Activated CD4-positive, alpha-beta T cell treated with anti-CD3 and anti-CD28 coated beads, Interleukin-2, amount 10 ng/mL, durations not matched to agents 7 days and 5 days (primary cell): ENCODE results near the gene SUPT7L. TPM values are rescaled to one million over a fixed set of nuclear protein-coding genes. Genes with fewer than 3 reads are reported as not detected.
A peak's percentile ranks its signal among the peaks of the same experiment; 100 is the strongest.
"Not testable (repeated sequence)": the region's sequence is repeated elsewhere in the genome, so short reads cannot be mapped to it uniquely, and the experiment has no call there.

Source experiments
- CTCF ChIA-PET: fragments of 350-600 bp; sonication (Branson Sonifier 250); formaldehyde crosslinking; loops from one replicate; lab custom pipeline; 2021; ENCODE audit warnings: antibody characterized with exemption; lab: Charles Lee
- POLR2A ChIA-PET: fragments of 350-600 bp; sonication (Branson Sonifier 250); formaldehyde crosslinking; loops from one replicate; lab custom pipeline; 2021; ENCODE audit warnings: antibody characterized with exemption; lab: Charles Lee
- DNase-seq: peaks from one replicate; pipeline ENCODE4 v3.0.0-alpha.2; 2020
- H3K27ac Mint-ChIP-seq: one replicate; pipeline ENCODE4 v1.8.0; 2021; ENCODE audit warnings: mild to moderate bottlenecking, moderate library complexity, mixed read lengths
- H3K27me3 Mint-ChIP-seq: one replicate; pipeline ENCODE4 v1.8.0; 2021; ENCODE audit warnings: mixed read lengths
- H3K36me3 Mint-ChIP-seq: one replicate; pipeline ENCODE4 v1.8.0; 2021; ENCODE audit warnings: low read depth, mixed read lengths
- H3K4me1 Mint-ChIP-seq: one replicate; pipeline ENCODE4 v1.8.0; 2021; ENCODE audit warnings: mixed read lengths
- H3K4me3 Mint-ChIP-seq: one replicate; pipeline ENCODE4 v1.8.0; 2021; ENCODE audit warnings: mild to moderate bottlenecking, moderate library complexity, mixed read lengths
- H3K9me3 Mint-ChIP-seq: one replicate; pipeline ENCODE4 v1.8.0; 2021; ENCODE audit warnings: mixed read lengths
- total RNA-seq, 2 experiments: library from RNA; stranded (reverse); gene quantifications; one replicate each; pipeline ENCODE4 v1.2.3, GENCODE V29; 2021

Gene SUPT7L
- total RNA-seq, 2 experiments from 2014 or later = 34.5 to 36.2 TPM

- CTCF ChIA-PET = interaction anchor here (1.7 to 2.0 kb wide), 2 partner anchors 11 to 22 kb away, joined by 6 to 7 read pairs; no protein-coding TSS in a partner anchor
- H3K27me3 Mint-ChIP-seq = peaks cover 1% of the 10 kb centered on the region
- DNase-seq = no peak
- POLR2A ChIA-PET = no interaction called here
- peaks cover 11% of the 10 kb centered on the region for H3K4me1 Mint-ChIP-seq
- no peak overlapping the region for H3K4me3 Mint-ChIP-seq
- no peaks in the 10 kb centered on the region for H3K9me3 Mint-ChIP-seq
- no peak overlapping the region for H3K27ac Mint-ChIP-seq
- no peaks in the 10 kb centered on the region for H3K36me3 Mint-ChIP-seq
Observed at GRCh38 chr2:27705851-27706622, 42.6 kb upstream of the SUPT7L start.

GRCh38 chr2:27704342-27704876 is 41.0 kb upstream of the SUPT7L start:
- CTCF ChIA-PET = interaction anchor here (0.6 to 2.6 kb wide), 18 partner anchors 9 to 1086 kb away, joined by 3 to 21 read pairs (median 4); no protein-coding TSS in a partner anchor
- Mint-ChIP-seq H3K27ac (no peak overlapping the region), H3K27me3 (peaks cover 1% of the 10 kb centered on the region), H3K4me3 (no peak overlapping the region), H3K36me3 (no peaks in the 10 kb centered on the region), H3K4me1 (peaks cover 11% of the 10 kb centered on the region), H3K9me3 (no peaks in the 10 kb centered on the region)
- POLR2A ChIA-PET = interaction anchor here (0.6 kb wide), 1 partner anchor 1178 kb away, joined by 3 read pairs; no protein-coding TSS in a partner anchor
- DNase-seq = no peak

GRCh38 chr2:27703638-27704341 is 40.4 kb upstream of the SUPT7L start:
- ChIA-PET POLR2A (interaction anchor here (0.6 kb wide), 1 partner anchor 1179 kb away, joined by 3 read pairs; no protein-coding TSS in a partner anchor), CTCF (interaction anchor here (0.5 to 2.6 kb wide), 22 partner anchors 9 to 756 kb away, joined by 3 to 21 read pairs (median 3); no protein-coding TSS in a partner anchor)
- H3K4me3 Mint-ChIP-seq = no peak overlapping the region
- peak overlapping the region; percentile 2 for H3K27ac Mint-ChIP-seq
- no peaks in the 10 kb centered on the region for H3K27me3 Mint-ChIP-seq
- no peaks in the 10 kb centered on the region for H3K9me3 Mint-ChIP-seq
- H3K4me1 Mint-ChIP-seq = peaks cover 11% of the 10 kb centered on the region
- peak; percentile 89 for DNase-seq
- H3K36me3 Mint-ChIP-seq = no peaks in the 10 kb centered on the region

- Mint-ChIP-seq H3K9me3 (no peaks in the 10 kb centered on the region), H3K4me3 (no peak overlapping the region), H3K27ac (no peak overlapping the region), H3K4me1 (peaks cover 17% of the 10 kb centered on the region), H3K27me3 (no peaks in the 10 kb centered on the region), H3K36me3 (peaks cover 5% of the 10 kb centered on the region)
- CTCF ChIA-PET = interaction anchor here (1.9 kb wide), 1 partner anchor 19 kb away, joined by 7 read pairs; no protein-coding TSS in a partner anchor
- POLR2A ChIA-PET = no interaction called here
- DNase-seq = no peak
Observed at GRCh38 chr2:27702302-27702701, 38.9 kb upstream of the SUPT7L start.

- Mint-ChIP-seq H3K36me3 (peaks cover 6% of the 10 kb centered on the region), H3K9me3 (no peaks in the 10 kb centered on the region), H3K4me3 (no peak overlapping the region), H3K27ac (no peak overlapping the region), H3K27me3 (no peaks in the 10 kb centered on the region), H3K4me1 (peaks cover 19% of the 10 kb centered on the region)
- POLR2A ChIA-PET = no interaction called here
- CTCF ChIA-PET = interaction anchor here (1.9 kb wide), 1 partner anchor 18 kb away, joined by 7 read pairs; no protein-coding TSS in a partner anchor
- DNase-seq = no peak
Observed at GRCh38 chr2:27701676-27702075, 38.3 kb upstream of the SUPT7L start.

GRCh38 chr2:27697660-27698059 is 34.2 kb upstream of the SUPT7L start:
- Mint-ChIP-seq H3K9me3 (no peaks in the 10 kb centered on the region), H3K27ac (no peak overlapping the region), H3K4me1 (peaks cover 12% of the 10 kb centered on the region), H3K27me3 (no peaks in the 10 kb centered on the region), H3K36me3 (peaks cover 21% of the 10 kb centered on the region), H3K4me3 (no peak overlapping the region)
- POLR2A ChIA-PET = no interaction called here
- CTCF ChIA-PET = interaction anchor here (0.6 to 2.9 kb wide), 2 partner anchors 15 to 1838 kb away, joined by 3 to 21 read pairs; no protein-coding TSS in a partner anchor
- DNase-seq = no peak

- ChIA-PET CTCF (interaction anchor here (0.6 to 2.0 kb wide), 3 partner anchors 14 to 217 kb away, joined by 3 to 8 read pairs (median 4); no protein-coding TSS in a partner anchor), POLR2A (no interaction called here)
- no peak for DNase-seq
- Mint-ChIP-seq H3K4me1 (peaks cover 6% of the 10 kb centered on the region), H3K27ac (no peak overlapping the region), H3K27me3 (no peaks in the 10 kb centered on the region), H3K36me3 (peaks cover 29% of the 10 kb centered on the region), H3K9me3 (no peaks in the 10 kb centered on the region), H3K4me3 (no peak overlapping the region)
Observed at GRCh38 chr2:27690052-27690451, 26.6 kb upstream of the SUPT7L start.

- Mint-ChIP-seq H3K27ac (no peak overlapping the region), H3K9me3 (no peaks in the 10 kb centered on the region), H3K4me1 (peaks cover 12% of the 10 kb centered on the region), H3K36me3 (peaks cover 29% of the 10 kb centered on the region), H3K4me3 (no peak overlapping the region), H3K27me3 (no peaks in the 10 kb centered on the region)
- no peak for DNase-seq
- CTCF ChIA-PET = interaction anchor here (0.6 to 2.0 kb wide), 2 partner anchors 15 to 820 kb away, joined by 3 to 8 read pairs; no protein-coding TSS in a partner anchor
- POLR2A ChIA-PET = no interaction called here
Observed at GRCh38 chr2:27689424-27689823, 26.0 kb upstream of the SUPT7L start.

- no peak for DNase-seq
- Mint-ChIP-seq H3K9me3 (no peaks in the 10 kb centered on the region), H3K27ac (no peak overlapping the region), H3K4me1 (peaks cover 24% of the 10 kb centered on the region), H3K36me3 (peaks cover 30% of the 10 kb centered on the region), H3K27me3 (no peaks in the 10 kb centered on the region), H3K4me3 (no peak overlapping the region)
- ChIA-PET POLR2A (no interaction called here), CTCF (interaction anchor here (0.6 kb wide), 2 partner anchors 18 to 789 kb away, joined by 3 to 4 read pairs; no protein-coding TSS in a partner anchor)
Observed at GRCh38 chr2:27687232-27687631, 23.8 kb upstream of the SUPT7L start.

- no peak overlapping the region for H3K4me3 Mint-ChIP-seq
- H3K27ac Mint-ChIP-seq = peak overlapping the region; percentile 72
- no peaks in the 10 kb centered on the region for H3K9me3 Mint-ChIP-seq
- no peak for DNase-seq
- CTCF ChIA-PET = interaction anchor here (1.0 to 4.4 kb wide), 2 partner anchors 22 to 47 kb away, joined by 3 to 56 read pairs; partner anchors contain the start of genes SLC4A1AP and SUPT7L
- peaks cover 30% of the 10 kb centered on the region for H3K36me3 Mint-ChIP-seq
- H3K4me1 Mint-ChIP-seq = peaks cover 26% of the 10 kb centered on the region
- H3K27me3 Mint-ChIP-seq = no peaks in the 10 kb centered on the region
- POLR2A ChIA-PET = no interaction called here
Observed at GRCh38 chr2:27685577-27685976, 22.2 kb upstream of the SUPT7L start.

GRCh38 chr2:27685006-27685405 is 21.6 kb upstream of the SUPT7L start:
- Mint-ChIP-seq H3K4me1 (peaks cover 26% of the 10 kb centered on the region), H3K27ac (peak overlapping the region; percentile 72), H3K36me3 (peaks cover 30% of the 10 kb centered on the region), H3K4me3 (peak overlapping the region; percentile 2)
- DNase-seq, H3K27me3 Mint-ChIP-seq, H3K9me3 Mint-ChIP-seq, POLR2A ChIA-PET: not testable (repeated sequence)
- CTCF ChIA-PET = interaction anchor here (2.5 to 4.4 kb wide), 4 partner anchors 10 to 38 kb away, joined by 10 to 56 read pairs (median 16); partner anchors contain the start of genes SLC4A1AP and SUPT7L
